Transverse colon (tissue), 4 donors: ENCODE results near the gene ADAT2. TPM values are rescaled to one million over a fixed set of nuclear protein-coding genes. Genes with fewer than 3 reads are reported as not detected.

Source experiments
- DNase-seq: peaks from one replicate; pipeline ENCODE4 v3.0.0-alpha.2; 2019
- H3K27ac ChIP-seq, 4 donors: fragments of 200-600 bp; sonication (generic); 2 replicates each; pipeline ENCODE4 v1.5.1; 2016 to 2018; ENCODE audit warnings: inconsistent platforms in 4 of 4
- H3K27me3 ChIP-seq: fragments of 200-600 bp; sonication (generic); 2 replicates; pipeline ENCODE4 v1.5.1; 2017; ENCODE audit warnings: inconsistent platforms
- H3K36me3 ChIP-seq, 4 donors: fragments of 200-600 bp; sonication (generic); 2 replicates each; pipeline ENCODE4 v1.5.1; 2017 to 2019; ENCODE audit warnings: inconsistent platforms in 4 of 4
- H3K4me1 ChIP-seq, 4 donors: fragments of 200-600 bp; sonication (generic); 2 replicates each; pipeline ENCODE4 v1.5.1; 2017 to 2020; ENCODE audit warnings: inconsistent platforms in 4 of 4
- H3K4me3 ChIP-seq, 4 donors: fragments of 200-600 bp; sonication (generic); 1 replicate in 1 of 4; 2 replicates in 3 of 4; pipeline versions ENCODE4 v1.5.1 to v1.6.1; 2017 to 2019; ENCODE audit warnings: inconsistent platforms in 4 of 4
- H3K9me3 ChIP-seq, 2 donors: fragments of 200-600 bp; sonication (generic); 2 replicates each; pipeline ENCODE4 v1.5.1; 2017 to 2019; ENCODE audit warnings: inconsistent platforms in 2 of 2
- EP300 ChIP-seq: sonication (generic); formaldehyde crosslinking; IDR thresholded peaks from one replicate; pipeline ENCODE4 v1.6.1; 2017; ENCODE audit warnings: antibody characterized with exemption, low read depth
- POLR2A ChIP-seq: fragments of 450-650 bp; IDR thresholded peaks from one replicate; pipeline ENCODE4 v1.6.1; 2016; ENCODE audit warnings: antibody characterized with exemption, mild to moderate bottlenecking, moderate library complexity
- POLR2AphosphoS5 ChIP-seq, 3 donors: sonication (generic); formaldehyde crosslinking; IDR thresholded peaks; one replicate each; pipeline ENCODE4 v1.6.1; 2016; ENCODE audit warnings: antibody characterized with exemption in 3 of 3
- WGBS, 2 donors: methylation state at CpG; one replicate each; pipeline ENCODE4 v1.1.5; 2018; ENCODE audit warnings: low coverage in 1 of 2; 5-methylcytosine and 5-hydroxymethylcytosine counted together
- in situ Hi-C, 4 donors: fragments of 200-750 bp; cut with MboI; loops; one replicate each; pipeline versions ENCODE4 v1.15.0 to v1.15.1; 2017; ENCODE audit warnings: low sequenced_read_pairs in 3 of 4, low pct_ligation_motif_present in 1 of 4, low pct_unique_long_range_greater_than_20kb in 1 of 4
- intact Hi-C: fragments of 100-400 bp; cut with DNase I; formaldehyde crosslinking; loops from one replicate; pipeline ENCODE4 v1.15.1; 2023; ENCODE audit warnings: low total_unique reads
- total RNA-seq, 4 donors: library from RNA; depleted of rRNA; stranded (reverse); fragments of >200 nt; gene quantifications; one replicate each; pipeline ENCODE4 v1.1.0, GENCODE V29; 2016
- TF ChIP-seq, protein P1 (sequence below), 5 experiments: fragments of 200-600 bp in 3 of 5; fragments of 450-650 bp in 2 of 5; sonication (generic) in 3 of 5; IDR thresholded peaks; 1 replicate in 2 of 5; 2 replicates in 3 of 5; pipeline ENCODE4 v1.5.1; 2016 to 2017; ENCODE audit warnings: antibody characterized with exemption in 5 of 5, inconsistent platforms in 3 of 5, mild to moderate bottlenecking in 2 of 5, moderate library complexity in 1 of 5

ADAT2 gene
- total RNA-seq, 4 donors from 2014 or later: 0.75 to 12.7 (median 9.7) TPM

DNA sequence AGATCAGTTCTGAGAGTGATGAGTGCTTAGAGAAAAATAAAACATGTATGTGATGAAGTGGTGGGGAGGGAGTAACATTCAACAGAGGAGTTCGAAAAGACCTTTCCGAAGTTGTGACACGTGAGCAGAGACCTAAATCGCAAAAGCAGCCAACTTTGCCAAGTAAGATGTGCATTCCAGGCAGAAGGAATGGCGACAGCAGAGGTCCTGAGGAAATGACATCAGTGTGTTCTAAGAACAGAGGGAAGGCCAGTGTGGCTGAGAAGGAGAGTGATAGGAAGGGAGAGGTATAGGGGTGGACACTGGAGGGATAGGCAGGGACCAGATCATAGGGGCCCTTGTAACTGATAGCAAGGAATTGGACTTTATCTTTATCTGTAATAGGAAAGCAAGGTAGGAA lies 51.3 kb downstream of the ADAT2 start:
- no peaks in the 10 kb centered on the region for H3K27me3 ChIP-seq
- no peak overlapping the region for H3K27ac ChIP-seq
- peaks cover 0 to 26% (median 2%) of the 10 kb centered on the region in 4 donors for H3K4me1 ChIP-seq
- H3K36me3 ChIP-seq: no peaks in the 10 kb centered on the region
- intact Hi-C loops (no loop called here), in situ Hi-C loops (no loop called here)
- 92 to 100% methylated on average over 1 to 5 of the region's 5 CpGs for WGBS, 2 donors
- no peak for TF ChIP-seq POLR2A
- no peak for TF ChIP-seq EP300
- TF ChIP-seq, protein P1, sequence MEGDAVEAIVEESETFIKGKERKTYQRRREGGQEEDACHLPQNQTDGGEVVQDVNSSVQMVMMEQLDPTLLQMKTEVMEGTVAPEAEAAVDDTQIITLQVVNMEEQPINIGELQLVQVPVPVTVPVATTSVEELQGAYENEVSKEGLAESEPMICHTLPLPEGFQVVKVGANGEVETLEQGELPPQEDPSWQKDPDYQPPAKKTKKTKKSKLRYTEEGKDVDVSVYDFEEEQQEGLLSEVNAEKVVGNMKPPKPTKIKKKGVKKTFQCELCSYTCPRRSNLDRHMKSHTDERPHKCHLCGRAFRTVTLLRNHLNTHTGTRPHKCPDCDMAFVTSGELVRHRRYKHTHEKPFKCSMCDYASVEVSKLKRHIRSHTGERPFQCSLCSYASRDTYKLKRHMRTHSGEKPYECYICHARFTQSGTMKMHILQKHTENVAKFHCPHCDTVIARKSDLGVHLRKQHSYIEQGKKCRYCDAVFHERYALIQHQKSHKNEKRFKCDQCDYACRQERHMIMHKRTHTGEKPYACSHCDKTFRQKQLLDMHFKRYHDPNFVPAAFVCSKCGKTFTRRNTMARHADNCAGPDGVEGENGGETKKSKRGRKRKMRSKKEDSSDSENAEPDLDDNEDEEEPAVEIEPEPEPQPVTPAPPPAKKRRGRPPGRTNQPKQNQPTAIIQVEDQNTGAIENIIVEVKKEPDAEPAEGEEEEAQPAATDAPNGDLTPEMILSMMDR (IDR thresholded peaks at IDR 0.05): no peak
- no peak for TF ChIP-seq POLR2AphosphoS5 (IDR thresholded peaks at IDR 0.05)
- DNase-seq: no peak
- H3K9me3 ChIP-seq: no peaks in the 10 kb centered on the region
- H3K4me3 ChIP-seq: no peak overlapping the region

DNA sequence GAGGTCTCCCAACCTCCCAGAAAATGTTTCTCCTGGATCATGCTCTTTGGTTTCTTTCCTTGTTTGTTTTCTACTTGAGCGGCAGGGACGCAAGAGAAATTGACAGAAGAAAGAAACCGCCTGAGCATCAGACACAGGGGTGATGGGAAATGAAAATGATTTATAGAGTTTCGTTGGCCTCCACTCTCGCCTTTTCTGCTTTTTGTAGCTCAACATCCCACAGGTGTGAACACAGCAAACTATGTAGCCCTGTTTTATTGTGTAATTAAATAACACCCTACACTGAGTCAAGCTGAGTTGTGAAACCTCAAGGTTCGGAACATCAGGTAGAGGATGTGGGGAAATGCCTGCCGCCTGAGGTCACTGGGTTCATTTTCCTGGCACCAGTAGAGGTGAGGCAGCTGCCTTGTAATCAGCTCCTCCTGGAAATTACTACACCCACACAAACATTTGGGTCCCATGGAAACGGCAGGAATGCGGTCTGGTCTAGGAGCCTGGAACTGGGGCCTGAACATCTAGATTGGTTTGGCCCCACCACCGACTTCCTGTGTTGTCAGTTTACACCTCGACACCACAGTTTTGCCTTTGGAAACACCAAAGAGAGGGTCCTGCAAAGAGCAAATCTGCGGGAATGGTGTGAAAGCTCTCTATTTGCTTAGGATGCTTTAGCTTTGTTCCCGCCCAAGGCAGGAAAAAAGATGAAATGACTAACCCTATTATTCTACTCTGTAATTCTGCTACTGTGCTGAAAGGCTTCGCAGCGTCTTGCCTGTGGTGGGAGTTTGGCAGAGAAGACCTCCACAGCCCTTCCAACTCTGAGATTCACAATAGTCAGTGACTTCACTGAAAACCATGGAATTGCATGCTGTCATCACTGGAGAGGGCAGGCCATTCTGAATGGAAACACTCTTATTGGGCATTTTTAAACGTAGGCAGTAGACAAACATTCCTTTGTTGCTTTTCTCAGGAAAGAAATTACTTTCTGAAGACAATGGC lies 53.0 kb downstream of the ADAT2 start:
- TF ChIP-seq, protein P1 (IDR thresholded peaks at IDR 0.05): no peak
- Histone ChIP-seq H3K4me1 (peaks cover 0 to 26% (median 2%) of the 10 kb centered on the region in 4 donors), H3K9me3 (no peaks in the 10 kb centered on the region), H3K27ac (no peak overlapping the region), H3K27me3 (no peaks in the 10 kb centered on the region), H3K36me3 (no peaks in the 10 kb centered on the region), H3K4me3 (no peak overlapping the region)
- intact Hi-C loops: no loop called here
- DNase-seq: peak; percentile 55
- in situ Hi-C loops: no loop called here
- 24 to 47% methylated on average over 9 to 16 of the region's 16 CpGs for WGBS, 2 donors

DNA sequence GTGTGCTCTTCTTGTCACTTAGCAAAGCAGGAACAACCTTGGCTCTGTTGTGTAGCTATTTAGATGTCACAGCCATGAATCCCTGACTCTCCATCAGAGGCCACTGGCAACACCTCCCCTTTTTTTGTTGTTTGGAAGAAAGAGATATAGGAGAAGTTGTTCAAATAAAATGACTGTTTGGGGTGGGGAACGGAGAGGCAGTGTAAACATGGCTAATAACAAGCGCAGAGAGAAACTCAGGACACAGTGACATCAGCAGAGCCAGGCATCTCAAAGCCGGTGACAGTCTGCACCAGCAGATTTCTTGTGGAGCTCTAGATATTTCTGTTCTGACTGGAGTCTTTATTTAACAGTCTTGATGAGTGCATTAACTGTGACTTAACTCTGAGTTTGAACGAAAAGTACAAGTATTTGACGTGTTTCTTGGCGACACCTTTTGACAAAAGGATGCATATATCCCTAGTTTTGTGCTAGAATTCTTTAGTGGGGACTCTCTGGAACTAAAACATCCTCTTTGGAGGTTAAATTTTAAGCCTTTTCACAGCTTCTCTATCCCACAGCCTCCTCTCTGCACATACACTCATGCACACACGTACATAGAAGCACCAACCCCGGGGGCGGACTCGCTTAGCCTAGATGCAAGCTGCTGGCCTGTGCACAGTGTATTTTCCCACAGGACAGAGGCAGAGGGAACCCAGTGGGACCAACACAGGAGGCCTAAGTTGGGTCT lies 53.8 kb downstream of the ADAT2 start:
- no peak overlapping the region for H3K27ac ChIP-seq
- intact Hi-C loops: no loop called here
- H3K27me3 ChIP-seq: no peaks in the 10 kb centered on the region
- TF ChIP-seq POLR2A: no peak
- TF ChIP-seq EP300: no peak
- TF ChIP-seq, protein P1 (IDR thresholded peaks at IDR 0.05): no peak
- no peak for TF ChIP-seq POLR2AphosphoS5 (IDR thresholded peaks at IDR 0.05)
- no peak for DNase-seq
- H3K9me3 ChIP-seq: no peaks in the 10 kb centered on the region
- no peak overlapping the region for H3K4me3 ChIP-seq
- in situ Hi-C loops: no loop called here
- peaks cover 0 to 26% (median 2%) of the 10 kb centered on the region in 4 donors for H3K4me1 ChIP-seq
- 54 to 63% methylated on average over 8 to 10 of the region's 10 CpGs for WGBS, 2 donors
- no peaks in the 10 kb centered on the region for H3K36me3 ChIP-seq

DNA sequence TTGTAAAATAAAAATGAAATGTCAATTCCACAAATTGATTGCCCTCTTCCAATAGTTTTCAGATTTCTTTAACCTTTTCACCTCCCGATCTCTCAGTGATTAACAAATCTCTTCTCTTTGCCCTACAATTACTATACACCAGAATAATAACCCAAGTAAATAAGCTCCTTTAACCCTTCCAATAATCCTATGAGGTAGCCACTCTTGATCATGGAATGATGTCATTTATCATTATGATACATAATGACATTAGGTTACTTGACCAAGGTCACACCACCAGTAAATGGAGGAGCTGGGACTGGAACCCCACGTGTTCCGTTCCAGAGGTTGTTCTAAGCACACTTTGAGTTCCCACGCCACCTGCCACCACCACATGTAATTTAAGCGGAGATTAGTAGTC lies 54.8 kb downstream of the ADAT2 start:
- Histone ChIP-seq H3K27ac (no peak overlapping the region), H3K4me3 (no peak overlapping the region), H3K27me3 (no peaks in the 10 kb centered on the region), H3K4me1 (peaks cover 0 to 19% (median 2%) of the 10 kb centered on the region in 4 donors), H3K36me3 (no peaks in the 10 kb centered on the region), H3K9me3 (no peaks in the 10 kb centered on the region)
- 97 to 100% methylated on average over 3 to 5 of the region's 5 CpGs for WGBS, 2 donors
- intact Hi-C loops (no loop called here), in situ Hi-C loops (no loop called here)
- DNase-seq: no peak
- TF ChIP-seq EP300 (no peak), POLR2A (no peak), POLR2AphosphoS5 (IDR thresholded peaks at IDR 0.05) (no peak)
- TF ChIP-seq, protein P1 (IDR thresholded peaks at IDR 0.05): no peak
